Measurements from ENCODE around the gene ARHGAP6.

The ARHGAP6 gene

GRCh38 chrX:11665168-11666111 lies at the start of gene ARHGAP6:
ARHGAP6 (minus strand) TSS chrX:11665920; CDS start chrX:11664828, 1,092 bp downstream.
- peak within 1 kb of the TSS; percentile 38 for H3K4me3 ChIP-seq (ENCODE audit: low read length)
- TF ChIP-seq CTCF (conservative IDR thresholded peaks at IDR 0.05; ENCODE audit: low read depth, low read length) = no peak
- DNase-seq (ENCODE audit: low read depth) = no peak

- no peak for TF ChIP-seq CTCF (conservative IDR thresholded peaks at IDR 0.05; ENCODE audit: low read depth, low read length)
- DNase-seq (ENCODE audit: low read depth) = no peak
- no peak overlapping the region for H3K4me3 ChIP-seq (ENCODE audit: low read length)
These were observed 39.2 kb upstream of the ARHGAP6 start for GRCh38 chrX:11704725-11705495.

GRCh38 chrX:11703855-11704254 lies 38.1 kb upstream of the ARHGAP6 start:
- DNase-seq (ENCODE audit: low read depth) = no peak
- TF ChIP-seq CTCF (conservative IDR thresholded peaks at IDR 0.05; ENCODE audit: low read depth, low read length) = no peak

GRCh38 chrX:11702965-11703631 lies 37.4 kb upstream of the ARHGAP6 start:
- H3K4me3 ChIP-seq (ENCODE audit: low read length) = no peak overlapping the region
- no peak for TF ChIP-seq CTCF (conservative IDR thresholded peaks at IDR 0.05; ENCODE audit: low read depth, low read length)
- no peak for DNase-seq (ENCODE audit: low read depth)

More at GRCh38 chrX:11703855-11704254, 38.1 kb upstream of the ARHGAP6 start:
- no peak overlapping the region for H3K4me3 ChIP-seq (ENCODE audit: low read length)

- DNase-seq (ENCODE audit: low read depth) = no peak
- no peak overlapping the region for H3K4me3 ChIP-seq (ENCODE audit: low read length)
- no peak for TF ChIP-seq CTCF (conservative IDR thresholded peaks at IDR 0.05; ENCODE audit: low read depth, low read length)
These were observed 36.7 kb upstream of the ARHGAP6 start for GRCh38 chrX:11702420-11702819.

GRCh38 chrX:11698702-11699101 lies 33.0 kb upstream of the ARHGAP6 start:
- DNase-seq (ENCODE audit: low read depth) = no peak
- TF ChIP-seq CTCF (conservative IDR thresholded peaks at IDR 0.05; ENCODE audit: low read depth, low read length) = no peak
- H3K4me3 ChIP-seq (ENCODE audit: low read length) = no peak overlapping the region
